ENCODE results near the gene UQCRC1. TPM values are rescaled to one million over a fixed set of nuclear protein-coding genes. Genes with fewer than 3 reads are reported as not detected.

The UQCRC1 gene
- total RNA-seq, 1 donor, result 299 TPM

GRCh38 chr3:48629894-48630293 is 20.4 kb upstream of the UQCRC1 start:
- H2AFZ ChIP-seq (ENCODE audit: low read length), result no peak overlapping the region
- H4K20me1 ChIP-seq (ENCODE audit: insufficient read depth, low read length), result peaks cover 18% of the 10 kb centered on the region
- no peaks in the 10 kb centered on the region for H3K27me3 ChIP-seq (ENCODE audit: insufficient read depth, low read length)
- H3K79me2 ChIP-seq (ENCODE audit: insufficient read depth, low read length), result peaks cover 18% of the 10 kb centered on the region
- no peak overlapping the region for H3K4me3 ChIP-seq (ENCODE audit: insufficient read depth, low read length)
- peaks cover 7% of the 10 kb centered on the region for H3K4me1 ChIP-seq (ENCODE audit: insufficient read depth, low read length)
- no peak overlapping the region for H3K4me2 ChIP-seq (ENCODE audit: insufficient read depth, low read length)
- TF ChIP-seq CTCF (IDR thresholded peaks at IDR 0.05; ENCODE audit: extremely low read depth, low read depth, low read length), result no peak
- peaks cover 62% of the 10 kb centered on the region for H3K36me3 ChIP-seq (ENCODE audit: insufficient read depth, low read length)
- no peaks in the 10 kb centered on the region for H3K9me3 ChIP-seq (ENCODE audit: low read depth, low read length)
- no peak overlapping the region for H3K27ac ChIP-seq (ENCODE audit: low read depth, low read length)
- DNase-seq (ENCODE audit: insufficient read length, low spot score, missing footprints), result no peak

GRCh38 chr3:48628277-48629017 is 19.0 kb upstream of the UQCRC1 start:
- Histone ChIP-seq H3K27me3 (ENCODE audit: insufficient read depth, low read length) (no peaks in the 10 kb centered on the region), H3K27ac (ENCODE audit: low read depth, low read length) (no peak overlapping the region), H4K20me1 (ENCODE audit: insufficient read depth, low read length) (peaks cover 6% of the 10 kb centered on the region), H3K4me1 (ENCODE audit: insufficient read depth, low read length) (no peaks in the 10 kb centered on the region), H3K4me3 (ENCODE audit: insufficient read depth, low read length) (no peak overlapping the region), H3K36me3 (ENCODE audit: insufficient read depth, low read length) (peaks cover 65% of the 10 kb centered on the region), H3K79me2 (ENCODE audit: insufficient read depth, low read length) (peaks cover 4% of the 10 kb centered on the region), H3K4me2 (ENCODE audit: insufficient read depth, low read length) (no peak overlapping the region), H3K9me3 (ENCODE audit: low read depth, low read length) (no peaks in the 10 kb centered on the region), H2AFZ (ENCODE audit: low read length) (no peak overlapping the region)
- peak; percentile 70 for DNase-seq (ENCODE audit: insufficient read length, low spot score, missing footprints)
- TF ChIP-seq CTCF (IDR thresholded peaks at IDR 0.05; ENCODE audit: extremely low read depth, low read depth, low read length), result no peak

- Histone ChIP-seq H3K36me3 (ENCODE audit: insufficient read depth, low read length) (peaks cover 50% of the 10 kb centered on the region), H3K4me2 (ENCODE audit: insufficient read depth, low read length) (no peak overlapping the region), H3K4me3 (ENCODE audit: insufficient read depth, low read length) (no peak overlapping the region), H4K20me1 (ENCODE audit: insufficient read depth, low read length) (no peaks in the 10 kb centered on the region), H3K9me3 (ENCODE audit: low read depth, low read length) (no peaks in the 10 kb centered on the region), H3K27me3 (ENCODE audit: insufficient read depth, low read length) (no peaks in the 10 kb centered on the region), H3K27ac (ENCODE audit: low read depth, low read length) (no peak overlapping the region), H3K79me2 (ENCODE audit: insufficient read depth, low read length) (no peaks in the 10 kb centered on the region), H3K4me1 (ENCODE audit: insufficient read depth, low read length) (no peaks in the 10 kb centered on the region), H2AFZ (ENCODE audit: low read length) (no peak overlapping the region)
- peak; percentile 25 for DNase-seq (ENCODE audit: insufficient read length, low spot score, missing footprints)
- TF ChIP-seq CTCF (IDR thresholded peaks at IDR 0.05; ENCODE audit: extremely low read depth, low read depth, low read length), result no peak
Measured at GRCh38 chr3:48625600-48625999, 16.2 kb upstream of the UQCRC1 start.

- Histone ChIP-seq H3K9me3 (ENCODE audit: low read depth, low read length) (no peaks in the 10 kb centered on the region), H3K4me3 (ENCODE audit: insufficient read depth, low read length) (no peak overlapping the region), H3K4me2 (ENCODE audit: insufficient read depth, low read length) (no peak overlapping the region), H3K36me3 (ENCODE audit: insufficient read depth, low read length) (peaks cover 42% of the 10 kb centered on the region), H3K27ac (ENCODE audit: low read depth, low read length) (no peak overlapping the region), H3K4me1 (ENCODE audit: insufficient read depth, low read length) (no peaks in the 10 kb centered on the region), H3K27me3 (ENCODE audit: insufficient read depth, low read length) (no peaks in the 10 kb centered on the region), H4K20me1 (ENCODE audit: insufficient read depth, low read length) (no peaks in the 10 kb centered on the region), H3K79me2 (ENCODE audit: insufficient read depth, low read length) (no peaks in the 10 kb centered on the region), H2AFZ (ENCODE audit: low read length) (no peak overlapping the region)
- peak; percentile 51 for DNase-seq (ENCODE audit: insufficient read length, low spot score, missing footprints)
- TF ChIP-seq CTCF (IDR thresholded peaks at IDR 0.05; ENCODE audit: extremely low read depth, low read depth, low read length), result no peak
Measured at GRCh38 chr3:48624767-48625166, 15.3 kb upstream of the UQCRC1 start.

Data from osteoblast (primary cell).